Breast epithelium (tissue), 4 donors: ENCODE data around the gene ADRB2. TPM values are rescaled to one million over a fixed set of nuclear protein-coding genes. Genes with fewer than 3 reads are reported as not detected.

Experiments used
- DNase-seq, 2 donors: peaks; one replicate each; pipeline ENCODE4 v3.0.0-alpha.2; 2019; ENCODE audit warnings: low spot score in 2 of 2
- H3K27ac ChIP-seq, 2 donors: fragments of 200-600 bp; sonication (generic) in 1 of 2; one replicate each; pipeline ENCODE4 v1.5.1; 2016 to 2019; ENCODE audit warnings: mild to moderate bottlenecking in 1 of 2
- H3K27me3 ChIP-seq, 2 donors: fragments of 200-600 bp; sonication (generic) in 1 of 2; one replicate each; pipeline versions ENCODE4 v1.5.1 to v1.6.0; 2017 to 2019; ENCODE audit warnings: control low read depth in 1 of 2, mild to moderate bottlenecking in 1 of 2
- H3K36me3 ChIP-seq: fragments of 200-600 bp; one replicate; pipeline ENCODE4 v1.5.1; 2019
- H3K4me1 ChIP-seq, 2 donors: fragments of 200-600 bp; sonication (generic); one replicate each; pipeline ENCODE4 v1.5.1; 2016 to 2019; ENCODE audit warnings: control low read depth in 1 of 2
- H3K4me3 ChIP-seq, 3 donors: fragments of 200-600 bp; sonication (generic); 1 replicate in 2 of 3; 2 replicates in 1 of 3; pipeline ENCODE4 v1.5.1; 2016 to 2019; ENCODE audit warnings: mild to moderate bottlenecking in 3 of 3, moderate library complexity in 2 of 3
- H3K9me3 ChIP-seq, 2 donors: fragments of 200-600 bp; sonication (generic) in 1 of 2; one replicate each; pipeline ENCODE4 v1.5.1; 2016 to 2019; ENCODE audit warnings: control low read depth in 1 of 2
- CTCF ChIP-seq, 3 donors: fragments of 450-650 bp; IDR thresholded peaks; one replicate each; pipeline ENCODE4 v1.5.1; 2016 to 2017; ENCODE audit warnings: antibody characterized with exemption in 3 of 3, mild to moderate bottlenecking in 3 of 3, moderate library complexity in 3 of 3
- POLR2A ChIP-seq: fragments of 450-650 bp; IDR thresholded peaks from one replicate; pipeline ENCODE4 v1.6.1; 2016; ENCODE audit warnings: antibody characterized with exemption, mild to moderate bottlenecking, moderate library complexity
- POLR2AphosphoS5 ChIP-seq, 3 donors: sonication (generic); formaldehyde crosslinking; IDR thresholded peaks; one replicate each; pipeline ENCODE4 v1.6.1; 2017; ENCODE audit warnings: antibody characterized with exemption in 3 of 3
- intact Hi-C: fragments of 100-400 bp; cut with DNase I; formaldehyde crosslinking; loops from one replicate; pipeline ENCODE4 v1.15.1; 2023; ENCODE audit warnings: low total_unique reads
- total RNA-seq, 3 donors: library from RNA; depleted of rRNA; stranded (reverse); fragments of >200 nt; gene quantifications; one replicate each; pipeline ENCODE4 v1.1.0, GENCODE V29; 2016

The ADRB2 gene
- total RNA-seq, 3 donors from 2014 or later = 9.5 to 41.3 (median 26.4) TPM

- Histone ChIP-seq H3K4me3 (no peak overlapping the region), H3K9me3 (no peaks in the 10 kb centered on the region), H3K27me3 (no peaks in the 10 kb centered on the region), H3K36me3 (no peaks in the 10 kb centered on the region), H3K4me1 (no peaks in the 10 kb centered on the region), H3K27ac (no peak overlapping the region)
- TF ChIP-seq CTCF (IDR thresholded peaks at IDR 0.05) (no peak), POLR2A (no peak), POLR2AphosphoS5 (IDR thresholded peaks at IDR 0.05) (no peak)
- intact Hi-C loops = no loop called here
- DNase-seq = no peak
Measured at GRCh38 chr5:148833925-148834324, 7.5 kb downstream of the ADRB2 start.

- no peak for TF ChIP-seq POLR2AphosphoS5 (IDR thresholded peaks at IDR 0.05)
- TF ChIP-seq CTCF (IDR thresholded peaks at IDR 0.05) = no peak
- no peak for TF ChIP-seq POLR2A
- intact Hi-C loops = no loop called here
- H3K36me3 ChIP-seq = no peaks in the 10 kb centered on the region
Measured at GRCh38 chr5:148834689-148835088, 8.3 kb downstream of the ADRB2 start.

GRCh38 chr5:148836272-148837250 is 10.2 kb downstream of the ADRB2 start:
- Histone ChIP-seq H3K36me3 (no peaks in the 10 kb centered on the region), H3K4me3 (no peak overlapping the region), H3K27me3 (no peaks in the 10 kb centered on the region), H3K27ac (no peak overlapping the region), H3K9me3 (no peaks in the 10 kb centered on the region), H3K4me1 (no peaks in the 10 kb centered on the region)
- DNase-seq = no peak
- TF ChIP-seq POLR2A (no peak), CTCF (IDR thresholded peaks at IDR 0.05) (no peak), POLR2AphosphoS5 (IDR thresholded peaks at IDR 0.05) (no peak)
- intact Hi-C loops = no loop called here

More at GRCh38 chr5:148834689-148835088, 8.3 kb downstream of the ADRB2 start:
- H3K27me3 ChIP-seq = no peaks in the 10 kb centered on the region
- no peaks in the 10 kb centered on the region for H3K4me1 ChIP-seq
- H3K4me3 ChIP-seq = no peak overlapping the region
- H3K27ac ChIP-seq = no peak overlapping the region
- H3K9me3 ChIP-seq = no peaks in the 10 kb centered on the region
- DNase-seq = no peak

GRCh38 chr5:148837383-148837782 is 11.0 kb downstream of the ADRB2 start:
- no peaks in the 10 kb centered on the region for H3K4me1 ChIP-seq
- H3K27me3 ChIP-seq = no peaks in the 10 kb centered on the region
- H3K4me3 ChIP-seq = no peak overlapping the region
- TF ChIP-seq POLR2A = no peak
- no peaks in the 10 kb centered on the region for H3K9me3 ChIP-seq
- intact Hi-C loops = no loop called here
- H3K27ac ChIP-seq = no peak overlapping the region
- H3K36me3 ChIP-seq = no peaks in the 10 kb centered on the region
- no peak for DNase-seq

GRCh38 chr5:148838357-148838756 is 11.9 kb downstream of the ADRB2 start:
- DNase-seq = no peak
- H3K27ac ChIP-seq = no peak overlapping the region
- no peaks in the 10 kb centered on the region for H3K4me1 ChIP-seq
- TF ChIP-seq POLR2AphosphoS5 (IDR thresholded peaks at IDR 0.05) = no peak
- no peak for TF ChIP-seq POLR2A
- TF ChIP-seq CTCF (IDR thresholded peaks at IDR 0.05) = no peak
- H3K27me3 ChIP-seq = no peaks in the 10 kb centered on the region
- H3K4me3 ChIP-seq = no peak overlapping the region
- no peaks in the 10 kb centered on the region for H3K36me3 ChIP-seq
- intact Hi-C loops = no loop called here
- H3K9me3 ChIP-seq = no peaks in the 10 kb centered on the region
